Bone marrow (tissue), 2 donors: ENCODE results near the gene OCSTAMP.

Experiments
- DNase-seq, 2 donors: peaks; one replicate each; lab custom pipeline; 2025; lab: John Stamatoyannopoulos, UW

Gene OCSTAMP

GRCh38 chr20:46519471-46520068, 30.9 kb downstream of the OCSTAMP start:
- DNase-seq, result no peak

DNA sequence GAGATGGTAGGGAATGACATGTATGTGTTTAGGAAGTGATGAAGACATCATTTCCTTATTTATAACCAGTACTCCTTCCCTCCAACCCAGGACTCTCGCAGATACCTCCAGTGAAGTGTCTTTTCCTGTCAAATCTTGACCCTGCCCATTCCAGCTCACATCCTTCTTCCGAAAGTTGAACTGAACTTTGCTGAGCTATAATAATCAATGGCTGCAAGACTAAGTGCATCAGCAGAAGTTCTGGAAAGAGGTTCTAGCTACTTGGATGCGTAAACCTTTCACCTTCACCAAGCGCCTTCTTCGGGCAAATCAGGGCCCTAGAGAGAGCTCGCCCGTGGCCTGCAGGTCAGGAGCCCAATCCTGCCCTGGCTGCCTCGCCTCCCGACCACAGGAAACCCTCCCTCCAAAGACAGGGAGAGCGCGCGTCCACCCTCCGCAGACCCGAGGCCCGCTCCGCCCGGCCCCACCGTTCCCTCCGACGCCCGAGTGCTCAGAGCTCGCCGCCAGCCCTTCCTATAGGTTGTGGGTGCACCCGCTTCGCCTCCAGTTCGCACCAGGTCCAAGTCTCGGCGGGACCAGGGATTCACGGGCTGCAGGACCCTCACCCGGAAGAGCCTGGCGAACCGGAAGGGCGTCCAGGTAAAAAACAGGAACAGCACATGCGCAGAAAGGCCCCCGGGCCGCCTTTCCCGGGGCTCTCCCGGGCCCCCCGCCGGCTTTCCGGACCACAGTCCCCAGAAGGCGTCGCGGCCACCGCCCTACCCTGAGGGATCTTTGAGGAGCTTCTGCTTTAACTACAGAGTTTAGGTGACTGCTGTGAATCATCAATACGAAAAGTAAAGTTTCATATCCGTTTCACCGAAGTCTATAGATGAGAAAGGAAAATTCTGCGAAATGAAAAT, 37.3 kb downstream of the OCSTAMP start, which contains the start of gene ZNF334:
Gene ZNF334 (minus strand): TSS at position 617 of the 902 bp plus-strand sequence. CDS start 1,457 bp downstream, outside the sequence.
- no peak for DNase-seq

- DNase-seq, result no peak
These were observed 40.9 kb downstream of the OCSTAMP start for GRCh38 chr20:46509523-46509922.

DNA sequence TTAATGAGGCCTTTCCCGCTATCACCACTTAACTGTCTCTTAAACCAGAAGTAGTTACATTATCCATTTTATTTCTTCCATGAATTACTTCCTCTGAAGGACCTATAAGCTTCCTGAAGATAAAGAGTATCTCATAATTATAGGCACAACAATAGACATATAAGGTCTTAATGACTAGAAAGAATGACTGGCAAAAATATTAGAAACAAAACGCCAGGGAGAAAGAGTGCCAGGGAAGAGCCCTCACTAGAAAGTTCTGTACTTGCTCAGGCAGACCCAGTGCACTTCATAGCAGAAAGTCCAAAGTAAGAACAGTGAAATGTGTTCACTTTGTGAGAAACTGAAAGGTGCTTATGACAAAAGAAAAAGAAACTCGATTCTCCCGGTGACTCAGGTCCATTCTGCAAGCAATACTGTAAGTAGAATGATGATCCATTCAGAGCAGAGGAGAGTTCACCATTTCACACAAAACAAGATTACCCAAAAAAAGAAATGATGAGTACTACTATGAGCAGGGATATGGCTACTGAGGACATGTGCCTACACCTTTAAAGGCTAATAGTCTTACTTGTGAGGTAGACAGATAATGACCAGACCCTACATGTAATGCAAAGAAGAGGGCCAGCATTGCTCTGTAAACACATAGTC, 42.6 kb downstream of the OCSTAMP start:
- DNase-seq, result no peak

GRCh38 chr20:46505506-46505905, 44.9 kb downstream of the OCSTAMP start:
- no peak for DNase-seq

- DNase-seq, result no peak
These were observed 48.5 kb downstream of the OCSTAMP start for GRCh38 chr20:46501961-46502360.

- no peak for DNase-seq
These were observed 49.0 kb downstream of the OCSTAMP start for GRCh38 chr20:46501337-46501942.

DNA sequence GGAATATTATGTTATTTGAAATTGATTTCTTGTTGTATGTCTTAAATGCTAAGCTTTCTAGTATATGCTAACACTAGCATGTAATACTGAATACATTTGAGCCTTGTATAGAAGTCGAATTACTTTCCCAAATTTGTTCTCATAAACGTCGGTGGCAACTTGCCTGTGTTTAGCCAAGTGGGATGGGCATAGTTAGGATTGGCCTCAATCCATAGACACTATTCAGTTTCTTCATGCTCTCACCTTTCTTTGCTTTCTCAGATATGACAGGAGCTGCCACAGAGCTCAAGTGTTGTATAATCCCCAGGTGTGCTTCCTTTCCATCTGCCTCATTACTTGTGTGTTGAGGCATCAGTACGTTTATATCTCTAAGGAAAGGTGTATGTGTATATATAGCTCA, 56.4 kb downstream of the OCSTAMP start:
- no peak for DNase-seq

DNA sequence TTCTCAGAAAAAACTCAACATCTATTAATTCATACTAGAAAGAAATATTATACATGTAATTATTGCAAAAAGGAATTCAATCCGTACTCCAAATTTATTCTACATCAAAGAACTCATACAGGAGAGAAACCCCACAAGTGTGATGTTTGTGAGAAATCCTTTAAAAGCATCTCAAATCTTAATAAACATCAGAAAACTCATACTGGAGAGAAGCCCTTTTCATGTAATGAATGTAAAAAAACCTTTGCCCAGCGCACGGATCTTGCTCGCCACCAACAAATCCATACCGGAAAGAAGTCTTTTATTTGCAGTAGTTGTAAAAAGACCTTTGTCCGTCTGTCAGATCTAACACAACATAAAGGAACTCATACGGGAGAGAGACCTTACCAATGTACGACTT, 59.1 kb downstream of the OCSTAMP start:
- DNase-seq, result no peak
